HepG2 (cell line): Measurements from ENCODE around the gene HBEGF. TPM values are rescaled to one million over a fixed set of nuclear protein-coding genes. Genes with fewer than 3 reads are reported as not detected.
A peak's percentile ranks its signal among the peaks of the same experiment; 100 is the strongest.

Source experiments
- ARID5B ChIP-seq: IDR thresholded peaks from 2 replicates; pipeline ENCODE4 v1.4.0; 2020; ENCODE audit warnings: mild to moderate bottlenecking, missing genetic modification reagents
- CSRNP2 ChIP-seq: sonication (generic); formaldehyde crosslinking; conservative IDR thresholded peaks from 2 replicates; pipeline ENCODE4 v1.8.0; 2022; ENCODE audit warnings: low read depth, missing genetic modification reagents
- E2F2 ChIP-seq: sonication (generic); formaldehyde crosslinking; IDR thresholded peaks from 2 replicates; pipeline ENCODE4 v1.4.0; 2020; ENCODE audit warnings: missing genetic modification reagents, borderline replicate concordance
- FOSL1 ChIP-seq: sonication (generic); formaldehyde crosslinking; IDR thresholded peaks from 2 replicates; pipeline ENCODE4 v1.9.0; 2021; ENCODE audit warnings: missing genetic modification reagents, borderline replicate concordance
- PATZ1 ChIP-seq: sonication (generic); formaldehyde crosslinking; IDR thresholded peaks from 2 replicates; pipeline ENCODE4 v1.4.0; 2020; ENCODE audit warnings: missing genetic modification reagents
- RAD51 ChIP-seq: fragments of 450-650 bp; IDR thresholded peaks from 2 replicates; pipeline ENCODE4 v1.6.1; 2016; ENCODE audit warnings: borderline replicate concordance
- XRCC5 ChIP-seq: fragments of 200-400 bp; formaldehyde crosslinking; optimal IDR thresholded peaks from 2 replicates; pipeline ENCODE3; 2017; ENCODE audit warnings: mild to moderate bottlenecking, low read length
- ZBTB2 ChIP-seq: sonication (generic); formaldehyde crosslinking; IDR thresholded peaks from 2 replicates; pipeline ENCODE4 v1.8.0; 2022; ENCODE audit warnings: low read depth, missing genetic modification reagents
- ZFP36L1 ChIP-seq: sonication (generic); formaldehyde crosslinking; IDR thresholded peaks from 2 replicates; pipeline ENCODE4 v1.8.0; 2022; ENCODE audit warnings: mild to moderate bottlenecking, missing genetic modification reagents, moderate library complexity
- ZFP62 ChIP-seq: sonication (generic); formaldehyde crosslinking; IDR thresholded peaks from 2 replicates; pipeline ENCODE4 v1.4.0; 2020; ENCODE audit warnings: missing genetic modification reagents
- ZFX ChIP-seq: sonication (generic); formaldehyde crosslinking; IDR thresholded peaks from 2 replicates; pipeline ENCODE4 v1.4.0; 2020; ENCODE audit warnings: mild to moderate bottlenecking, low read depth, missing genetic modification reagents, moderate library complexity
- ZKSCAN1 ChIP-seq: fragments of 150-350 bp; IDR thresholded peaks from 2 replicates; pipeline ENCODE4 v1.6.1; 2014; ENCODE audit warnings: low read length
- ZNF230 ChIP-seq: sonication (generic); formaldehyde crosslinking; IDR thresholded peaks from 2 replicates; pipeline ENCODE4 v1.4.0; 2020; ENCODE audit warnings: mild to moderate bottlenecking, missing genetic modification reagents
- ZNF274 ChIP-seq: sonication (generic); formaldehyde crosslinking; IDR thresholded peaks from 2 replicates; pipeline ENCODE4 v1.5.1; 2020; ENCODE audit warnings: mild to moderate bottlenecking, missing genetic modification reagents
- ZNF557 ChIP-seq: sonication (generic); formaldehyde crosslinking; IDR thresholded peaks from 2 replicates; pipeline ENCODE4 v1.4.0; 2020; ENCODE audit warnings: missing genetic modification reagents
- ZNF570 ChIP-seq: sonication (generic); formaldehyde crosslinking; IDR thresholded peaks from 2 replicates; pipeline ENCODE4 v1.4.0; 2020; ENCODE audit warnings: mild to moderate bottlenecking, missing genetic modification reagents, borderline replicate concordance
- ZNF597 ChIP-seq: sonication (generic); formaldehyde crosslinking; IDR thresholded peaks from 2 replicates; pipeline ENCODE4 v1.5.0; 2020; ENCODE audit warnings: missing genetic modification reagents
- ZNF761 ChIP-seq: sonication (generic); formaldehyde crosslinking; conservative IDR thresholded peaks from 2 replicates; pipeline ENCODE4 v1.4.0; 2020; ENCODE audit warnings: mild to moderate bottlenecking, missing genetic modification reagents
- polyA plus RNA-seq, 8 experiments: library from polyadenylated mRNA; depleted of rRNA in 3 of 8; stranded (reverse) in 7 of 8; unstranded in 1 of 8; fragments of >200 nt; fragmentation: Illumina TruSeq in 4 of 8; extraction: Trizol in 4 of 8; gene quantifications; 2 replicates each; pipeline versions ENCODE4 v1.2.1 to v1.2.3, GENCODE V29; 2011 to 2016; ENCODE audit warnings: low read depth in 4 of 8, missing spikeins in 1 of 8, mixed read lengths in 1 of 8; ENCODE audit not compliant: insufficient read depth in 1 of 8
- total RNA-seq, 5 experiments: library from RNA; depleted of rRNA; stranded (reverse); fragments of >200 nt; fragmentation: Illumina TruSeq; extraction: Trizol; gene quantifications; 2 replicates each; pipeline ENCODE4 v1.2.3, GENCODE V29; 2016; ENCODE audit warnings: low read depth in 1 of 5

HBEGF gene
- total and polyA plus RNA-seq, 2 of the 13 experiments (the other 11 are each of a cell fraction or from before 2014, with no cell fraction given), result 1.7 to 5.0 TPM

GRCh38 chr5:140293091-140293848, 53.1 kb downstream of the HBEGF start (continued):
- peak; percentile 50; the same call in 1 of the 2 replicates for TF ChIP-seq ARID5B
- no peak for TF ChIP-seq ZNF557 (CRISPR knock-in tag)
- TF ChIP-seq ZNF274 (CRISPR knock-in tag), result no peak
- TF ChIP-seq ZNF761 (CRISPR knock-in tag), result no peak
- TF ChIP-seq ZFP36L1 (CRISPR knock-in tag), result no peak
- TF ChIP-seq ZFX (CRISPR knock-in tag), result no peak
- TF ChIP-seq FOSL1, result no peak
- no peak for TF ChIP-seq ZBTB2 (CRISPR knock-in tag)
- no peak for TF ChIP-seq PATZ1 (CRISPR knock-in tag)
- TF ChIP-seq ZKSCAN1, result no peak
- TF ChIP-seq ZNF230 (CRISPR knock-in tag), result no peak
- TF ChIP-seq CSRNP2 (CRISPR knock-in tag), result no peak
- TF ChIP-seq XRCC5, result no peak
- TF ChIP-seq ZFP62, result no peak
- no peak for TF ChIP-seq RAD51
- no peak for TF ChIP-seq ZNF570 (CRISPR knock-in tag)
- TF ChIP-seq ZNF597, result no peak
- TF ChIP-seq E2F2, result no peak
